IMR-90 (cell line): ENCODE measurements around the gene FRS3. TPM values are rescaled to one million over a fixed set of nuclear protein-coding genes. Genes with fewer than 3 reads are reported as not detected.
A peak's percentile ranks its signal among the peaks of the same experiment; 100 is the strongest.

Experiments used
- ATAC-seq: fragments of 200-7000 bp; cut with Tn5 transposase; 2 replicates; pipeline ENCODE4 v1.9.1; 2020; ENCODE audit warnings: low read depth, mild to moderate bottlenecking, moderate library complexity
- BruUV-seq: library from RNA; stranded (reverse); fragments of 400-500 nt; replicated peaks from 2 replicates; lab custom pipeline; 2021; lab: Mats Ljungman, UMichigan
- CTCF ChIA-PET: fragments of 300-600 bp; formaldehyde crosslinking; extraction: SDS; loops from one replicate; lab custom pipeline; 2021; ENCODE audit warnings: antibody characterized with exemption; lab: Yijun Ruan, JAX
- POLR2A ChIA-PET: fragments of 300-600 bp; sonication (Branson Sonifier 250); formaldehyde crosslinking; loops from one replicate; lab custom pipeline; 2022; ENCODE audit warnings: antibody characterized with exemption; ENCODE audit not compliant: unreplicated experiment; lab: Charles Lee
- DNase-seq: peaks from one replicate; pipeline ENCODE4 v3.0.0; 2013
- H2AFZ ChIP-seq: replicated peaks from 2 replicates; pipeline ENCODE3; 2013; ENCODE audit warnings: low read length, mild to moderate bottlenecking; ENCODE audit not compliant: poor library complexity
- H2AK5ac ChIP-seq: 2 replicates; pipeline ENCODE4 v1.6.1; 2013; ENCODE audit warnings: low read depth, low read length, inconsistent platforms
- H2AK9ac ChIP-seq: replicated peaks from 2 replicates; pipeline ENCODE3; 2013; ENCODE audit warnings: mild to moderate bottlenecking, low read depth, low read length, moderate library complexity; ENCODE audit not compliant: poor library complexity
- H2BK120ac ChIP-seq: 2 replicates; pipeline ENCODE4 v1.6.1; 2013; ENCODE audit warnings: low read depth, low read length, inconsistent platforms
- H2BK15ac ChIP-seq: 3 replicates; pipeline ENCODE4 v1.6.1; 2013; ENCODE audit warnings: low read depth, low read length, inconsistent platforms
- H2BK20ac ChIP-seq: 2 replicates; pipeline ENCODE4 v1.6.1; 2013; ENCODE audit warnings: low read depth, mild to moderate bottlenecking, inconsistent platforms, low read length, moderate library complexity
- H2BK5ac ChIP-seq: 2 replicates; pipeline ENCODE4 v1.6.1; 2013; ENCODE audit warnings: mild to moderate bottlenecking, low read depth, low read length, inconsistent platforms; ENCODE audit not compliant: poor library complexity, severe bottlenecking
- H3K14ac ChIP-seq: replicated peaks from 2 replicates; pipeline ENCODE4 v1.6.1; 2013; ENCODE audit warnings: low read depth, low read length, inconsistent platforms
- H3K18ac ChIP-seq: 2 replicates; pipeline ENCODE4 v1.6.1; 2013; ENCODE audit warnings: low read depth, low read length, control low read depth
- H3K23ac ChIP-seq: 2 replicates; pipeline ENCODE4 v1.6.1; 2013; ENCODE audit warnings: low read depth, low read length, inconsistent platforms
- H3K27ac ChIP-seq: 2 replicates; pipeline ENCODE4 v1.5.1; 2013; ENCODE audit warnings: mild to moderate bottlenecking, control low read depth, low read length; ENCODE audit not compliant: insufficient read depth
- H3K27me3 ChIP-seq: 2 replicates; pipeline ENCODE4 v1.6.1; 2013; ENCODE audit warnings: low read length; ENCODE audit not compliant: control insufficient read depth, insufficient read depth
- H3K36me3 ChIP-seq: 2 replicates; pipeline ENCODE4 v1.6.1; 2013; ENCODE audit warnings: low read length, mixed read lengths; ENCODE audit not compliant: control insufficient read depth, insufficient read depth
- H3K4ac ChIP-seq: 2 replicates; pipeline ENCODE4 v1.6.1; 2013; ENCODE audit warnings: low read depth, low read length, inconsistent platforms
- H3K4me1 ChIP-seq: 2 replicates; pipeline ENCODE4 v1.6.1; 2013; ENCODE audit warnings: low read length, mixed read lengths; ENCODE audit not compliant: control insufficient read depth, insufficient read depth
- H3K4me2 ChIP-seq: 2 replicates; pipeline ENCODE4 v1.6.1; 2013; ENCODE audit warnings: low read depth, mild to moderate bottlenecking, control low read depth, low read length, moderate library complexity
- H3K4me3 ChIP-seq: 2 replicates; pipeline ENCODE4 v1.5.1; 2013; ENCODE audit warnings: low read depth, mild to moderate bottlenecking, control low read depth, low read length, moderate library complexity; ENCODE audit not compliant: insufficient read depth
- H3K56ac ChIP-seq: 2 replicates; pipeline ENCODE4 v1.6.1; 2013; ENCODE audit warnings: low read length, inconsistent platforms; ENCODE audit not compliant: insufficient read depth; ENCODE audit errors: extremely low read depth
- H3K79me1 ChIP-seq, 2 experiments: 2 replicates each; pipeline ENCODE4 v1.6.1; 2013; ENCODE audit warnings: low read length in 2 of 2, inconsistent platforms in 1 of 2, low read depth in 1 of 2
- H3K9ac ChIP-seq: 2 replicates; pipeline ENCODE4 v1.6.1; 2013; ENCODE audit warnings: low read depth, low read length, control low read depth
- H3K9me1 ChIP-seq: 2 replicates; pipeline ENCODE4 v1.6.1; 2013; ENCODE audit warnings: low read length, inconsistent platforms; ENCODE audit not compliant: insufficient read depth
- H3K9me3 ChIP-seq: 2 replicates; pipeline ENCODE4 v1.6.1; 2013; ENCODE audit warnings: low read length; ENCODE audit not compliant: control insufficient read depth, insufficient read depth
- H4K20me1 ChIP-seq: 2 replicates; pipeline ENCODE4 v1.6.1; 2013; ENCODE audit warnings: low read length, inconsistent platforms; ENCODE audit not compliant: insufficient read depth
- H4K5ac ChIP-seq: 2 replicates; pipeline ENCODE4 v1.6.1; 2013; ENCODE audit warnings: mild to moderate bottlenecking, low read depth, low read length, control low read depth
- H4K8ac ChIP-seq, 2 experiments: 2 replicates each; pipeline ENCODE4 v1.6.1; 2013; ENCODE audit warnings: low read depth in 2 of 2, low read length in 2 of 2, control low read depth in 1 of 2, inconsistent platforms in 1 of 2
- H4K91ac ChIP-seq: 2 replicates; pipeline ENCODE4 v1.6.1; 2013; ENCODE audit warnings: low read depth, low read length, inconsistent platforms; ENCODE audit not compliant: insufficient read depth
- BHLHE40 ChIP-seq: fragments of 150-350 bp; IDR thresholded peaks from 2 replicates; pipeline ENCODE4 v1.6.1; 2016; ENCODE audit warnings: mild to moderate bottlenecking, low read depth, low read length
- CEBPB ChIP-seq: IDR thresholded peaks from 2 replicates; pipeline ENCODE4 v1.6.1; 2012; ENCODE audit warnings: low read depth, low read length, improper control_type of control experiment
- CHD1 ChIP-seq: IDR thresholded peaks from 2 replicates; pipeline ENCODE4 v1.6.1; 2012; ENCODE audit warnings: low read depth, low read length, improper control_type of control experiment
- CTCF ChIP-seq: conservative IDR thresholded peaks from 2 replicates; pipeline ENCODE4 v1.5.1; 2012; ENCODE audit warnings: mild to moderate bottlenecking, low read depth, low read length, improper control_type of control experiment
- FOS ChIP-seq: fragments of 150-350 bp; IDR thresholded peaks from 2 replicates; pipeline ENCODE4 v1.6.1; 2016; ENCODE audit warnings: low read depth, low read length
- MAFK ChIP-seq: IDR thresholded peaks from 2 replicates; pipeline ENCODE4 v1.6.1; 2012; ENCODE audit warnings: low read depth, low read length, improper control_type of control experiment
- MAZ ChIP-seq: IDR thresholded peaks from 2 replicates; pipeline ENCODE4 v1.6.1; 2012; ENCODE audit warnings: low read depth, mild to moderate bottlenecking, low read length, improper control_type of control experiment, moderate library complexity, borderline replicate concordance
- MXI1 ChIP-seq: IDR thresholded peaks from 2 replicates; pipeline ENCODE4 v1.6.1; 2012; ENCODE audit warnings: low read depth, mild to moderate bottlenecking, low read length, moderate library complexity, borderline replicate concordance
- NFE2L2 ChIP-seq: fragments of 150-350 bp; IDR thresholded peaks from 2 replicates; pipeline ENCODE4 v1.6.1; 2016; ENCODE audit warnings: low read depth, mild to moderate bottlenecking, low read length
- POLR2A ChIP-seq: IDR thresholded peaks from 2 replicates; pipeline ENCODE4 v1.6.1; 2012; ENCODE audit warnings: mild to moderate bottlenecking, low read depth, low read length
- RAD21 ChIP-seq: IDR thresholded peaks from 2 replicates; pipeline ENCODE4 v1.6.1; 2012; ENCODE audit warnings: low read length, improper control_type of control experiment
- RCOR1 ChIP-seq: IDR thresholded peaks from 2 replicates; pipeline ENCODE4 v1.6.1; 2012; ENCODE audit warnings: mild to moderate bottlenecking, low read length, improper control_type of control experiment; ENCODE audit not compliant: insufficient replicate concordance
- RFX5 ChIP-seq: IDR thresholded peaks from 2 replicates; pipeline ENCODE4 v1.8.0; 2012; ENCODE audit warnings: low read depth, mild to moderate bottlenecking, low read length, moderate library complexity
- SMC3 ChIP-seq: fragments of 150-350 bp; IDR thresholded peaks from 2 replicates; pipeline ENCODE4 v1.6.1; 2016; ENCODE audit warnings: low read depth, mild to moderate bottlenecking, antibody characterized with exemption, low read length, moderate library complexity
- USF2 ChIP-seq: fragments of 150-350 bp; IDR thresholded peaks from 2 replicates; pipeline ENCODE4 v1.6.1; 2017; ENCODE audit warnings: mild to moderate bottlenecking, antibody characterized with exemption, low read length, low read depth
- WGBS, 2 experiments: methylation state at CpG; one replicate each; pipeline versions ENCODE4 v1.1.5 to v1.1.7; 2013; ENCODE audit warnings: missing lambda C conversion rate in 2 of 2; ENCODE audit not compliant: insufficient read length in 1 of 2; ENCODE audit errors: extremely low coverage in 2 of 2; 5-methylcytosine and 5-hydroxymethylcytosine counted together
- dilution Hi-C: fragments of 300-500 bp; cut with HindIII; formaldehyde crosslinking; loops from one replicate; pipeline ENCODE4 v1.14.3; 2018; ENCODE audit warnings: low sequenced_read_pairs; ENCODE audit not compliant: unreplicated experiment
- in situ Hi-C: fragments of 300-500 bp; cut with MboI; formaldehyde crosslinking; loops from 3 replicates; pipeline ENCODE4 v1.14.3; 2019; ENCODE audit warnings: low sequenced_read_pairs, inconsistent platforms, mixed read lengths
- intact Hi-C: fragments of 100-400 bp; cut with micrococcal nuclease; formaldehyde crosslinking; loops from 2 replicates; pipeline ENCODE4 v1.10.0; 2022
- polyA plus RNA-seq, 3 experiments: library from polyadenylated mRNA; depleted of rRNA; stranded (reverse); fragments of >200 nt; gene quantifications; 2 replicates each; pipeline ENCODE4 v1.2.3, GENCODE V29; 2012; ENCODE audit warnings: low replicate concordance in 1 of 3
- total RNA-seq: library from RNA; depleted of rRNA; stranded (reverse); fragments of >200 nt; gene quantifications from 2 replicates; pipeline ENCODE4 v1.2.3, GENCODE V29; 2012
- TF ChIP-seq, protein P1 (sequence below): fragments of 150-350 bp; IDR thresholded peaks from 2 replicates; pipeline ENCODE4 v1.6.1; 2016; ENCODE audit warnings: low read depth, mild to moderate bottlenecking, low read length, moderate library complexity, borderline replicate concordance

FRS3 gene
- total and polyA plus RNA-seq, 2 of the 4 experiments (the other 2 are of a cell fraction) = 0.54 to 3.8 TPM

- BruUV-seq = no TSS peak
- H4K8ac ChIP-seq = no peak overlapping the region
- CTCF ChIA-PET = no interaction called here
Observed at GRCh38 chr6:41748542-41748941, 31.2 kb downstream of the FRS3 start.

More at GRCh38 chr6:41748542-41748941, 31.2 kb downstream of the FRS3 start:
- Histone ChIP-seq H4K91ac (no peak overlapping the region), H2BK20ac (no peak overlapping the region), H3K4me1 (no peaks in the 10 kb centered on the region), H3K4ac (no peak overlapping the region), H2AFZ (no peak overlapping the region), H4K5ac (no peak overlapping the region), H2BK15ac (no peak overlapping the region), H2BK5ac (no peak overlapping the region), H4K20me1 (no peaks in the 10 kb centered on the region), H3K14ac (no peak overlapping the region), H3K9ac (no peak overlapping the region), H3K27me3 (peaks cover 13% of the 10 kb centered on the region), H3K4me2 (no peak overlapping the region), H3K27ac (no peak overlapping the region), H2BK120ac (no peak overlapping the region), H3K36me3 (no peaks in the 10 kb centered on the region), H3K4me3 (no peak overlapping the region), H3K56ac (no peak overlapping the region), H3K23ac (no peak overlapping the region), H3K9me3 (no peaks in the 10 kb centered on the region), H3K79me1 (no peaks in the 10 kb centered on the region), H2AK5ac (no peak overlapping the region), H2AK9ac (no peak overlapping the region), H3K18ac (no peak overlapping the region), H3K9me1 (no peaks in the 10 kb centered on the region)
- in situ Hi-C loops (no loop called here), dilution Hi-C loops (no loop called here), intact Hi-C loops (no loop called here)
- POLR2A ChIA-PET = no interaction called here
- ATAC-seq (0 out of 2 replicates have a peak, but pooled peaks have one; percentile 48), DNase-seq (peak; percentile 41)
- WGBS, 2 experiments = no CpG with 5 or more reads among the region's 3 CpGs
- TF ChIP-seq POLR2A (no peak), USF2 (no peak), CTCF (no peak), RCOR1 (no peak), SMC3 (no peak), MXI1 (no peak), NFE2L2 (no peak), MAZ (no peak), RFX5 (no peak), BHLHE40 (no peak), FOS (no peak), CHD1 (no peak), RAD21 (no peak), CEBPB (no peak), MAFK (no peak)
- TF ChIP-seq, protein P1, sequence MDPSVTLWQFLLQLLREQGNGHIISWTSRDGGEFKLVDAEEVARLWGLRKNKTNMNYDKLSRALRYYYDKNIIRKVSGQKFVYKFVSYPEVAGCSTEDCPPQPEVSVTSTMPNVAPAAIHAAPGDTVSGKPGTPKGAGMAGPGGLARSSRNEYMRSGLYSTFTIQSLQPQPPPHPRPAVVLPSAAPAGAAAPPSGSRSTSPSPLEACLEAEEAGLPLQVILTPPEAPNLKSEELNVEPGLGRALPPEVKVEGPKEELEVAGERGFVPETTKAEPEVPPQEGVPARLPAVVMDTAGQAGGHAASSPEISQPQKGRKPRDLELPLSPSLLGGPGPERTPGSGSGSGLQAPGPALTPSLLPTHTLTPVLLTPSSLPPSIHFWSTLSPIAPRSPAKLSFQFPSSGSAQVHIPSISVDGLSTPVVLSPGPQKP = no peak
